Nephron (organoid): ENCODE results near the gene PYGB.

Experiments
- H3K27ac Mint-ChIP-seq, 3 experiments: 2 replicates each; pipeline ENCODE4 v1.8.0; 2020; ENCODE audit warnings: mixed read lengths in 3 of 3, mild to moderate bottlenecking in 2 of 3, moderate library complexity in 1 of 3
- H3K27me3 Mint-ChIP-seq: 2 replicates; pipeline ENCODE4 v1.8.0; 2021; ENCODE audit warnings: low read depth, mild to moderate bottlenecking, moderate library complexity, mixed read lengths
- H3K36me3 Mint-ChIP-seq: 2 replicates; pipeline ENCODE4 v1.8.0; 2020; ENCODE audit warnings: low read depth, mixed read lengths
- H3K4me1 Mint-ChIP-seq: 2 replicates; pipeline ENCODE4 v1.8.0; 2020; ENCODE audit warnings: mixed read lengths
- H3K4me3 Mint-ChIP-seq, 3 experiments: 2 replicates each; pipeline ENCODE4 v1.8.0; 2020; ENCODE audit warnings: mild to moderate bottlenecking in 3 of 3, mixed read lengths in 3 of 3, moderate library complexity in 2 of 3
- H3K9me3 Mint-ChIP-seq: 2 replicates; pipeline ENCODE4 v1.8.0; 2020; ENCODE audit warnings: mixed read lengths
- CTCF ChIP-seq, 3 experiments: fragments of 200-600 bp; sonication (generic); IDR thresholded peaks; one replicate each; pipeline ENCODE4 v1.5.0; 2021; ENCODE audit warnings: antibody characterized with exemption in 3 of 3; ENCODE audit not compliant: unreplicated experiment in 3 of 3

The PYGB gene

GRCh38 chr20:25286917-25287316 is 39.0 kb downstream of the PYGB start:
- no peaks in the 10 kb centered on the region for H3K27me3 Mint-ChIP-seq
- H3K36me3 Mint-ChIP-seq = peaks cover 51% of the 10 kb centered on the region
- H3K27ac Mint-ChIP-seq = no peak overlapping the region
- no peaks in the 10 kb centered on the region for H3K9me3 Mint-ChIP-seq
- H3K4me1 Mint-ChIP-seq = no peaks in the 10 kb centered on the region
- TF ChIP-seq CTCF (IDR thresholded peaks at IDR 0.05; ENCODE audit: unreplicated experiment in 3 of 3) = no peak
- no peak overlapping the region for H3K4me3 Mint-ChIP-seq

- no peak overlapping the region for H3K27ac Mint-ChIP-seq
- H3K9me3 Mint-ChIP-seq = no peaks in the 10 kb centered on the region
- no peaks in the 10 kb centered on the region for H3K27me3 Mint-ChIP-seq
- H3K4me1 Mint-ChIP-seq = no peaks in the 10 kb centered on the region
- no peak for TF ChIP-seq CTCF (IDR thresholded peaks at IDR 0.05; ENCODE audit: unreplicated experiment in 3 of 3)
- H3K4me3 Mint-ChIP-seq = no peak overlapping the region
- H3K36me3 Mint-ChIP-seq = peaks cover 45% of the 10 kb centered on the region
These were observed 39.9 kb downstream of the PYGB start for GRCh38 chr20:25287631-25288290.

GRCh38 chr20:25288291-25289181 is 40.7 kb downstream of the PYGB start:
- H3K4me3 Mint-ChIP-seq = no peak overlapping the region
- H3K27ac Mint-ChIP-seq = no peak overlapping the region
- no peaks in the 10 kb centered on the region for H3K9me3 Mint-ChIP-seq
- H3K27me3 Mint-ChIP-seq = no peaks in the 10 kb centered on the region
- peaks cover 49% of the 10 kb centered on the region for H3K36me3 Mint-ChIP-seq
- no peaks in the 10 kb centered on the region for H3K4me1 Mint-ChIP-seq
- TF ChIP-seq CTCF (IDR thresholded peaks at IDR 0.05; ENCODE audit: unreplicated experiment in 3 of 3) = no peak

- TF ChIP-seq CTCF (IDR thresholded peaks at IDR 0.05; ENCODE audit: unreplicated experiment in 3 of 3) = no peak
- no peak overlapping the region for H3K4me3 Mint-ChIP-seq
- peaks cover 45% of the 10 kb centered on the region for H3K36me3 Mint-ChIP-seq
- H3K9me3 Mint-ChIP-seq = no peaks in the 10 kb centered on the region
- no peak overlapping the region for H3K27ac Mint-ChIP-seq
- H3K27me3 Mint-ChIP-seq = no peaks in the 10 kb centered on the region
- H3K4me1 Mint-ChIP-seq = peaks cover 6% of the 10 kb centered on the region
These were observed 42.2 kb downstream of the PYGB start for GRCh38 chr20:25289886-25290597.

GRCh38 chr20:25290646-25291431 is 43.0 kb downstream of the PYGB start:
- no peak for TF ChIP-seq CTCF (IDR thresholded peaks at IDR 0.05; ENCODE audit: unreplicated experiment in 3 of 3)
- Mint-ChIP-seq H3K4me1 (peaks cover 10% of the 10 kb centered on the region), H3K27ac (no peak overlapping the region), H3K27me3 (no peaks in the 10 kb centered on the region), H3K36me3 (peaks cover 37% of the 10 kb centered on the region), H3K4me3 (no peak overlapping the region), H3K9me3 (no peaks in the 10 kb centered on the region)
